Fibroblast of skin of scalp (primary cell): ENCODE data around the gene TCF23.
"Not testable (repeated sequence)": the region's sequence is repeated elsewhere in the genome, so short reads cannot be mapped to it uniquely, and the experiment has no call there.

Experiments
- DNase-seq: peaks from one replicate; pipeline ENCODE4 v3.0.0-alpha.2; 2013

TCF23 gene

GRCh38 chr2:27191070-27191829, 42.4 kb downstream of the TCF23 start:
- DNase-seq: peak; percentile 78

GRCh38 chr2:27194538-27195354, 45.9 kb downstream of the TCF23 start:
- DNase-seq: no peak

- DNase-seq: not testable (repeated sequence)
Measured at GRCh38 chr2:27195799-27196198, 47.0 kb downstream of the TCF23 start.

- DNase-seq: not testable (repeated sequence)
Measured at GRCh38 chr2:27198068-27198467, 49.3 kb downstream of the TCF23 start.

GRCh38 chr2:27198627-27199026, 49.8 kb downstream of the TCF23 start:
- DNase-seq: no peak

- DNase-seq: no peak
Measured at GRCh38 chr2:27199241-27199640, 50.4 kb downstream of the TCF23 start.

GRCh38 chr2:27201675-27202074, 52.9 kb downstream of the TCF23 start:
- DNase-seq: no peak

- no peak for DNase-seq
Measured at GRCh38 chr2:27202854-27203253, 54.0 kb downstream of the TCF23 start.

- DNase-seq: no peak
Measured at GRCh38 chr2:27203741-27204140, 54.9 kb downstream of the TCF23 start.

GRCh38 chr2:27204566-27204965, 55.8 kb downstream of the TCF23 start:
- no peak for DNase-seq

- DNase-seq: no peak
Measured at GRCh38 chr2:27205206-27205605, 56.4 kb downstream of the TCF23 start.

- DNase-seq: no peak
Measured at GRCh38 chr2:27206346-27206745, 57.5 kb downstream of the TCF23 start.
